GM18526 (cell line): Measurements from ENCODE around the gene RSPO3.

Source experiments
- POLR2A ChIP-seq: IDR thresholded peaks from 3 replicates; pipeline ENCODE4 v1.6.1; 2011; ENCODE audit not compliant: insufficient read length; ENCODE audit errors: extremely low read depth

The RSPO3 gene, protein sequence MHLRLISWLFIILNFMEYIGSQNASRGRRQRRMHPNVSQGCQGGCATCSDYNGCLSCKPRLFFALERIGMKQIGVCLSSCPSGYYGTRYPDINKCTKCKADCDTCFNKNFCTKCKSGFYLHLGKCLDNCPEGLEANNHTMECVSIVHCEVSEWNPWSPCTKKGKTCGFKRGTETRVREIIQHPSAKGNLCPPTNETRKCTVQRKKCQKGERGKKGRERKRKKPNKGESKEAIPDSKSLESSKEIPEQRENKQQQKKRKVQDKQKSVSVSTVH

GRCh38 chr6:127118298-127119101, at the start of gene RSPO3:
Gene RSPO3, plus strand, starts transcription at chr6:127118671. Its CDS starts 522 bp downstream, at chr6:127119193.
- TF ChIP-seq POLR2A, result no peak

DNA sequence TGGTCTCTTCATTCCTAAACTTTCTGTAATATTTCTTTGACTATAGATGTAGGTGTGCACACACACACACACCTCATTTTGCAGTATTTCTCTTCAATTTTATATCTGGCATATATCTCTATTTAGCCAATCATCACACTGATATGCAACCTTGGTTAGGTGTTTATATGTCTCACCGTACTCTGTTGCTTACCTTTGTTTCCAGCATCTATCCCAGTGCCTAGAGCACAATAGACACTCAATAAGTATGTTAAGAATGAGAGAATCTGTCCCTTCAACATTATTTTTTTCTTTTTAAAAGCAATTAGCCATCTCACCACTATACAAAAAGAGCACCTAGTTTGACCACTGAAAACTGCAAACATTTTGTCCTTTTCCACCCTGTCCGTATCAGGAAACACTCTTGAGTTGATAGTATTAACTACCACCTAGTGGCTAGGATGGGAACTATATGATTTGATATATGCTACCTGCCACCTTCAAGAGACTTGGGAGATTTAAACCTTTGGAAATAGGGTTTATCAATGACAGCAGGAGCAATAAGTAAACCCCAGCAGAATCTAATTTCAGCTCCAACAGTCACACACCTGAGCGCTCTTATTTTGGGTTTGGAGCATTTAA, 48.7 kb upstream of the RSPO3 start:
- no peak for TF ChIP-seq POLR2A

DNA sequence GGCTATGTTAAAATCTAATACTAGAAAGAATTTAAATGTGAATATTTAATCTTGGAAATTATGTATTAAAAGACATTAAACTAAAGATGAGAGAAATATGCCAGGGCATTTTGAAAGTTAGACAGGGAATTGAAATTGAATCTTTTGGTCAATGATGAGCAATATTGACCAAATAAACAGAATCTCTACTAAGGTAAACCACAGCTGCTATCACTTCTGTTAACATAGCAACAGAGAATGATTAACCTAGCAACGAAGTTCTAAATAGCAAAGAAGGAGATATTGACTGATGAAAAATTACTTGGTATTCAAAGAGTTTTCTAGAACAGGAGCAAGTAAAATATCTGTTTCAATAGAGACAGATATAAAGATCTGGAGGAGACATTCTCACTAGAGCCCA, 45.2 kb upstream of the RSPO3 start:
- TF ChIP-seq POLR2A, result no peak

DNA sequence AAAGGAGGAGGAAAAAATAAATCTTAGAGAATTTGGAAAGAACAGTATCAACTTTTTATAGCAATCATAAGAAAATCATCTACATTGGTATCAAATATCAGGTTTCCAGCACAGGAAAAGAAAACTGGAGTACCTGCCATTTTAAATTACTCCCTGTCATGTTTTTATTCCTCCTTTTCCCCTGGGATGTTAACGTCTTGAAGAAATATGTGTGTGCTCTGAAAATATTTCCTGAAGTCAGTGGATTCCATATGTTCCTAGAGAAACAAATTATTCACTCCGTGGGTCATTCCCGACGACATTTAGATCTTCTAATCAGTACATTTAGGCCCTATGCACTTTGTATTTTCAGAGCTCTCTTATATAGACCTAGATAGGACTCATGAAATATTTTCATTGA, 42.0 kb upstream of the RSPO3 start:
- TF ChIP-seq POLR2A, result no peak

DNA sequence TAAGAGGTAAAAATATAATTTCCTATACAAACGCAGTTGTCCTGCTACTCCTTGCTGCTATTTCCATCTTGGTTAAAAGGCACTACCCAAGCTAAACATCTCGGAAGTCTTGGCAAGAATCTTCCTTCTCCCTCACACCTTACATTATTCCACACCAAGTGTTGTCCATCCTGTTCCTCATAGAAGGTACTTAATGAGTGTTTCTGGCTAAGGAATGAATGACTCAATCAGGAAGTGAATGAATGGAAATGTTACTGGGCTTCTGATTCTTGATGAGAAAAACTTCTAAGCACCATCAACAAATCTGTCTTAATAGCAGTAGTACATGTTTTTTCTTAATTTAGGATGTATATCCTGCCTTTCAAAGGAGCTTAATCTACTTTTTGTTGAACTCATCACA, 40.6 kb upstream of the RSPO3 start:
- TF ChIP-seq POLR2A, result no peak

- TF ChIP-seq POLR2A, result no peak
Observed at GRCh38 chr6:127078669-127079068, 39.8 kb upstream of the RSPO3 start.

DNA sequence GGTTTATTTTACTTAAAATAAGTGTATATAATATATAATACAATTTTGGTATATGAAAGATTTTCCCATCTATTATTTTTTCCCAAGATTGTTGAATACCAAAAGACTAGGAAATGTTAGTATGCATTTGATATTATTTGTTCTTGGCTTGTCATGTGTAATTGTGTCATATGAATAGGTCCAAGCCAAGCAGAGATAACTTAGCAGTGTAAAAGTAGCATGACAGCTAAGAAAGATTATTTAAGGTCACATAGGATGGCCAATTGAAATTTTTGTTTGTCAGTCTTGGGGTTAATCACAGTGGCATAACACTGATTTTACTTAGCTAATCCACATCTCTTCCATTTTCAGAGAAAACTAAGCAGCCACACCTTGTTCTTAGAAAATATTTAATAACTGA, 38.8 kb upstream of the RSPO3 start:
- no peak for TF ChIP-seq POLR2A

DNA sequence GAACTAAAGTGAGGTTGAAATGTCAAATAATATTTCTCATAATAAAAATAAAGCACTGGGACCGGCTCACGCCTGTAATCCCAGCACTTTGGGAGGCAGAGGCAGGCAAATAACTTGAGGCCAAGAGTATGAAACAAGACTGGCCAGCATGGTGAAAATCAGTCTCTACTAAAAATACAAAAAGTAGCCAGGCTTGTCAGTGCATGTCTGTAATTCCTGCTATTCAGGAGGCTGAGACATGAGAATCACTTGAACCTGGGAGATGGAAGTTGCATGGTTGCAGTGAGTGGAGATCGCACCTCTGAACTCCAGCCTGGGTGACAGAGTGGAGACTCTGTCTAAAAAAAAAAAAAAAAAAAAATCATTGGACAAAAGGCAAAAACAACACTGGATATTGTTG, 38.4 kb upstream of the RSPO3 start:
- TF ChIP-seq POLR2A, result no peak

GRCh38 chr6:127083231-127083962, 35.1 kb upstream of the RSPO3 start:
- TF ChIP-seq POLR2A, result no peak

GRCh38 chr6:127083963-127084310, 34.5 kb upstream of the RSPO3 start:
- TF ChIP-seq POLR2A, result no peak

GRCh38 chr6:127085181-127085580, 33.3 kb upstream of the RSPO3 start:
- no peak for TF ChIP-seq POLR2A

GRCh38 chr6:127090051-127090450, 28.4 kb upstream of the RSPO3 start:
- TF ChIP-seq POLR2A, result no peak

DNA sequence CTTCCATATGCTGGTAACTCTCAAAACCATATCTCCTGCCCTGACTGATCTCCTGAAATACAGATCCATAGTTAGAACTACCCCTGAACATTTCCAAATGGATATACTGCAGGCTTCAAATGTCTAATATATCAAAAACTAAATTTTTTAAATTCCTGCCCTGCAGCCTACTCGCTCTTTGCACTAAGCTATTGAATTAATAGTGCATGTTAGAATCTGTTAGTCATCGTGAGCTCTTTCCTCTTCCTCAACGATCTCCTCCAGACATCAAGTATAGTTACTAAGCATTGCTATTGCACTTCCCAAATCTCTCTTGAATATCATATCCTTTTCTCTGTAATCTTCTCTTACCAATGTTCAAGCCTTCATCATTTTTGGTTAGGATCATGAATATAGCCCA, 26.0 kb upstream of the RSPO3 start:
- no peak for TF ChIP-seq POLR2A

DNA sequence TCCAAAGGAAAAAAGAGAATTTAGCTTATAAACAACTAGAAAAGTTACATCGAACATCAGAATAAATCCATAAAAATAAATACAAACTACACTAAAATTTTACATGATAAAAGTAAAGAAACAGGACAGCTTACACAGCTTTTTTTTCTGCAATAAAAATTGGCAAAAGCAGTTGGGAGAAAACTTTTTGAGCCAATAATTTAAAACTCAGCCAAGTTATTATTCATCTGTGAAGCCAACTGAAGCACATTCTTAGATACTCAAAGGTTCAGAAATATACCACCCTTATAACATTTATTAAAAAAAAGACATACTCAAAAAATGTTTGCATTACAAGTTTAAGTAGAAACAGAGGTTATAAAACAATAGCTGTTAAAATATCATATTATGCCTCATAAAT, 23.7 kb upstream of the RSPO3 start:
- TF ChIP-seq POLR2A, result no peak

GRCh38 chr6:127096167-127096566, 22.3 kb upstream of the RSPO3 start:
- TF ChIP-seq POLR2A, result no peak
